PFSK-1 (cell line): ENCODE data around the gene QKI.

Experiments
- FOXP2 ChIP-seq: optimal IDR thresholded peaks from 2 replicates; pipeline ENCODE3; 2011; ENCODE audit warnings: borderline replicate concordance, control low read depth, inconsistent platforms; ENCODE audit not compliant: insufficient read depth; ENCODE audit errors: extremely low read length, extremely low read depth
- POLR2AphosphoS5 ChIP-seq: IDR thresholded peaks from 2 replicates; pipeline ENCODE4 v1.6.1; 2012; ENCODE audit warnings: low read depth, mild to moderate bottlenecking, control low read depth, low read length, moderate library complexity
- SIN3A ChIP-seq: IDR thresholded peaks from 2 replicates; pipeline ENCODE4 v1.6.1; 2012; ENCODE audit warnings: mild to moderate bottlenecking, low read length, moderate library complexity, borderline replicate concordance; ENCODE audit not compliant: insufficient read depth
- TAF1 ChIP-seq: IDR thresholded peaks from 2 replicates; pipeline ENCODE4 v1.6.1; 2012; ENCODE audit warnings: low read length, control low read depth, borderline replicate concordance; ENCODE audit not compliant: insufficient read depth
- TF ChIP-seq, protein P1 (sequence below), 2 experiments: IDR thresholded peaks; 2 replicates each; pipeline versions ENCODE4 v1.6.1 to v1.8.0; 2011 to 2012; ENCODE audit warnings: low read depth in 2 of 2, low read length in 2 of 2, control low read depth in 1 of 2, inconsistent platforms in 1 of 2, mild to moderate bottlenecking in 1 of 2, moderate library complexity in 1 of 2; ENCODE audit not compliant: insufficient read depth in 1 of 2

QKI gene

DNA sequence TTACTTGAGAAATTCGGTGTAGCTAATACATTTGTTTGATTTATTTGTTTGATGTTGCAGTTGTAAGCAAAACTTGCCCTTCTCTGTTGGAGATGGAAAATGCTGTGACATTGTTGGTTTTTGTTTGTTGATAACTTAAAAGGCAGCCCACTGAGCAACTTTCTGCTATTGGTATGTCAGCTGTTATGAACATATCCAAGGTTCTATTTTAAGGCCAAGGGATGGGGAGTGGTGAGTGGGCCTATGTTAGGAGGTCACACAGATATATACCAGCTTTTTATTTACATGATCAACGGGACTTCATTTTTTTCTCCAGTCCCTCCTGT, 5.7 kb downstream of the QKI start:
- TF ChIP-seq, protein P1, sequence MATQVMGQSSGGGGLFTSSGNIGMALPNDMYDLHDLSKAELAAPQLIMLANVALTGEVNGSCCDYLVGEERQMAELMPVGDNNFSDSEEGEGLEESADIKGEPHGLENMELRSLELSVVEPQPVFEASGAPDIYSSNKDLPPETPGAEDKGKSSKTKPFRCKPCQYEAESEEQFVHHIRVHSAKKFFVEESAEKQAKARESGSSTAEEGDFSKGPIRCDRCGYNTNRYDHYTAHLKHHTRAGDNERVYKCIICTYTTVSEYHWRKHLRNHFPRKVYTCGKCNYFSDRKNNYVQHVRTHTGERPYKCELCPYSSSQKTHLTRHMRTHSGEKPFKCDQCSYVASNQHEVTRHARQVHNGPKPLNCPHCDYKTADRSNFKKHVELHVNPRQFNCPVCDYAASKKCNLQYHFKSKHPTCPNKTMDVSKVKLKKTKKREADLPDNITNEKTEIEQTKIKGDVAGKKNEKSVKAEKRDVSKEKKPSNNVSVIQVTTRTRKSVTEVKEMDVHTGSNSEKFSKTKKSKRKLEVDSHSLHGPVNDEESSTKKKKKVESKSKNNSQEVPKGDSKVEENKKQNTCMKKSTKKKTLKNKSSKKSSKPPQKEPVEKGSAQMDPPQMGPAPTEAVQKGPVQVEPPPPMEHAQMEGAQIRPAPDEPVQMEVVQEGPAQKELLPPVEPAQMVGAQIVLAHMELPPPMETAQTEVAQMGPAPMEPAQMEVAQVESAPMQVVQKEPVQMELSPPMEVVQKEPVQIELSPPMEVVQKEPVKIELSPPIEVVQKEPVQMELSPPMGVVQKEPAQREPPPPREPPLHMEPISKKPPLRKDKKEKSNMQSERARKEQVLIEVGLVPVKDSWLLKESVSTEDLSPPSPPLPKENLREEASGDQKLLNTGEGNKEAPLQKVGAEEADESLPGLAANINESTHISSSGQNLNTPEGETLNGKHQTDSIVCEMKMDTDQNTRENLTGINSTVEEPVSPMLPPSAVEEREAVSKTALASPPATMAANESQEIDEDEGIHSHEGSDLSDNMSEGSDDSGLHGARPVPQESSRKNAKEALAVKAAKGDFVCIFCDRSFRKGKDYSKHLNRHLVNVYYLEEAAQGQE (IDR thresholded peaks at IDR 0.05; ENCODE audit: insufficient read depth in 1 of 2, low read depth in 2 of 2, low read length in 2 of 2) = no peak
- TF ChIP-seq SIN3A (no peak), TAF1 (no peak), POLR2AphosphoS5 (no peak), FOXP2 (no peak)

GRCh38 chr6:163422550-163422949, 8.0 kb downstream of the QKI start:
- no peak for TF ChIP-seq POLR2AphosphoS5
- no peak for TF ChIP-seq FOXP2
- TF ChIP-seq, protein P1 (IDR thresholded peaks at IDR 0.05; ENCODE audit: insufficient read depth in 1 of 2, low read depth in 2 of 2, low read length in 2 of 2) = no peak
- no peak for TF ChIP-seq SIN3A

DNA sequence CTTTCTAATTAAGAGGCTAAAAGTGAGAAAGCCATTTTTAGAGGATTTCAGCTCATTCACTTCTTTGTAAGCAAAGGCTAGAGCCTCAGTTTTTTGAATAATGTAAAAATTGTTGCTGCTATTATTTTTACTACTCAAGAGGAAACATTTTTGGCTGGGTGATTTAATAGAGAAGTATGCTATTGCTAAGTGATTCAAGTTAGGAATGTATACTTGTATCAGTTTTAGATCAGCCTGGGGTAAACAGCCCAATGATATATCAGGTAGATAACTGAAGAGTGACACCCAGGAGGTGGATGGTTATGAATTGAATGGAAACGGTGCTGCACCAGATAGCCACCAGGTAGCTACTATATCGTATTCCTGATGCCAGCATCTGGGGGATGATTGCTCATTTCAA, 9.2 kb downstream of the QKI start:
- TF ChIP-seq TAF1 = no peak
- TF ChIP-seq, protein P1 (IDR thresholded peaks at IDR 0.05; ENCODE audit: insufficient read depth in 1 of 2, low read depth in 2 of 2, low read length in 2 of 2) = no peak
- TF ChIP-seq FOXP2 = no peak

GRCh38 chr6:163427498-163428254, 13.2 kb downstream of the QKI start:
- TF ChIP-seq FOXP2 (no peak), TAF1 (no peak), POLR2AphosphoS5 (no peak), SIN3A (no peak)
- TF ChIP-seq, protein P1 (IDR thresholded peaks at IDR 0.05; ENCODE audit: insufficient read depth in 1 of 2, low read depth in 2 of 2, low read length in 2 of 2) = no peak

- TF ChIP-seq, protein P1 (IDR thresholded peaks at IDR 0.05; ENCODE audit: insufficient read depth in 1 of 2, low read depth in 2 of 2, low read length in 2 of 2) = no peak
- TF ChIP-seq POLR2AphosphoS5 = no peak
- TF ChIP-seq TAF1 = no peak
- TF ChIP-seq FOXP2 = no peak
- no peak for TF ChIP-seq SIN3A
Observed at GRCh38 chr6:163428373-163428772, 13.9 kb downstream of the QKI start.
